Smooth muscle cell (in vitro differentiated cells): Measurements from ENCODE around the gene TK2. TPM values are rescaled to one million over a fixed set of nuclear protein-coding genes. Genes with fewer than 3 reads are reported as not detected.
A peak's percentile ranks its signal among the peaks of the same experiment; 100 is the strongest.

Experiments used
- DNase-seq: peaks from one replicate; lab custom pipeline; 2025; ENCODE audit not compliant: unreplicated experiment; lab: John Stamatoyannopoulos, UW
- H2AFZ ChIP-seq: fragments of 200-600 bp; sonication (generic); 2 replicates; pipeline ENCODE4 v1.6.0; 2016; ENCODE audit warnings: antibody characterized with exemption, low read depth, mild to moderate bottlenecking
- H3F3A ChIP-seq: fragments of 200-600 bp; sonication (generic); 2 replicates; pipeline ENCODE4 v1.6.0; 2017; ENCODE audit warnings: antibody characterized with exemption, low read depth
- H3K27ac ChIP-seq: fragments of 200-600 bp; sonication (generic); 2 replicates; pipeline ENCODE4 v1.5.1; 2016; ENCODE audit warnings: low read depth, mild to moderate bottlenecking
- H3K27me3 ChIP-seq: fragments of 200-600 bp; sonication (generic); 2 replicates; pipeline ENCODE4 v1.6.1; 2016; ENCODE audit warnings: low read depth, mild to moderate bottlenecking
- H3K36me3 ChIP-seq: fragments of 200-600 bp; sonication (generic); 2 replicates; pipeline ENCODE4 v1.5.1; 2016; ENCODE audit warnings: low read depth
- H3K4me1 ChIP-seq: fragments of 200-600 bp; sonication (generic); 2 replicates; pipeline ENCODE4 v1.5.1; 2016; ENCODE audit warnings: low read depth
- H3K4me2 ChIP-seq: fragments of 200-600 bp; sonication (generic); 2 replicates; pipeline ENCODE4 v1.6.0; 2016; ENCODE audit warnings: mild to moderate bottlenecking
- H3K4me3 ChIP-seq: fragments of 200-600 bp; sonication (generic); 2 replicates; pipeline ENCODE4 v1.5.1; 2016; ENCODE audit warnings: mild to moderate bottlenecking
- H3K79me2 ChIP-seq: fragments of 200-600 bp; sonication (generic); 2 replicates; pipeline ENCODE4 v1.6.0; 2016; ENCODE audit warnings: low read depth, mild to moderate bottlenecking
- H3K9ac ChIP-seq: fragments of 200-600 bp; sonication (generic); 2 replicates; pipeline ENCODE4 v1.6.0; 2016; ENCODE audit warnings: low read depth
- H3K9me3 ChIP-seq: fragments of 200-600 bp; sonication (generic); replicated peaks from 2 replicates; pipeline ENCODE4 v1.5.1; 2016; ENCODE audit warnings: low read depth
- H4K20me1 ChIP-seq: fragments of 200-600 bp; sonication (generic); 2 replicates; pipeline ENCODE4 v1.6.0; 2016; ENCODE audit warnings: low read depth
- WGBS: methylation state at CpG from one replicate; pipeline ENCODE4 v1.1.7; 2016; ENCODE audit warnings: low lambda C conversion rate; 5-methylcytosine and 5-hydroxymethylcytosine counted together
- polyA plus RNA-seq: library from polyadenylated mRNA; unstranded; fragments of >200 nt; fragmentation: Nextera tagmentation; extraction: Ambion mirVana; gene quantifications from 2 replicates; pipeline ENCODE4 v1.2.1, GENCODE V29; 2016
- total RNA-seq: library from RNA; depleted of rRNA; stranded (reverse); fragments of >200 nt; gene quantifications from 2 replicates; pipeline ENCODE4 v1.2.3, GENCODE V29; 2014
- TF ChIP-seq, protein P1 (sequence below): fragments of 200-600 bp; sonication (generic); IDR thresholded peaks from 2 replicates; pipeline ENCODE4 v1.5.1; 2017; ENCODE audit warnings: borderline replicate concordance, mild to moderate bottlenecking, antibody characterized with exemption; ENCODE audit not compliant: insufficient read depth, poor library complexity, severe bottlenecking

Gene TK2
- total and polyA plus RNA-seq, 2 experiments from 2014 or later = 7.3 to 9.7 TPM

DNA sequence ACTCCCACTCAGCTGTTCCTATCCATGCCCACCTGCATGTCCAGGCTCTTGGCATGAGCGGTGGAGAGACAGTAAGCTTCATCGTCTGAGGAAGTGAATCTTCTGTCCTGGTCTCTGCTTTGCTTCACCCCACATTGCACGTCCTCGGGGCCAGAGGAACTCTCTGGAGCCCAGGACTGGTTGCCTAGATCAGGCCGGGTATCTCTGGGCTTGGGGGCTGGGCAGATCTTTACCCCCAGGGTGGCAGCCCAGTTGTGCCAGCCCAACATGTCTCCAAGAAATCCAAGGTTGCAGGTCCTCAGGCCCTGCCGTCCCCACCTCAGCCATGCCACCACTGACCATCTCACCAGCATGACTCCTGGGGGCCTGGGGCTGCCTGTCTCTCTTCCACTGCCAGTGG, 64.5 kb downstream of the TK2 start:
- WGBS = 96% methylated on average over 6 of the region's 6 CpGs
- H2AFZ ChIP-seq = no peak overlapping the region

DNA sequence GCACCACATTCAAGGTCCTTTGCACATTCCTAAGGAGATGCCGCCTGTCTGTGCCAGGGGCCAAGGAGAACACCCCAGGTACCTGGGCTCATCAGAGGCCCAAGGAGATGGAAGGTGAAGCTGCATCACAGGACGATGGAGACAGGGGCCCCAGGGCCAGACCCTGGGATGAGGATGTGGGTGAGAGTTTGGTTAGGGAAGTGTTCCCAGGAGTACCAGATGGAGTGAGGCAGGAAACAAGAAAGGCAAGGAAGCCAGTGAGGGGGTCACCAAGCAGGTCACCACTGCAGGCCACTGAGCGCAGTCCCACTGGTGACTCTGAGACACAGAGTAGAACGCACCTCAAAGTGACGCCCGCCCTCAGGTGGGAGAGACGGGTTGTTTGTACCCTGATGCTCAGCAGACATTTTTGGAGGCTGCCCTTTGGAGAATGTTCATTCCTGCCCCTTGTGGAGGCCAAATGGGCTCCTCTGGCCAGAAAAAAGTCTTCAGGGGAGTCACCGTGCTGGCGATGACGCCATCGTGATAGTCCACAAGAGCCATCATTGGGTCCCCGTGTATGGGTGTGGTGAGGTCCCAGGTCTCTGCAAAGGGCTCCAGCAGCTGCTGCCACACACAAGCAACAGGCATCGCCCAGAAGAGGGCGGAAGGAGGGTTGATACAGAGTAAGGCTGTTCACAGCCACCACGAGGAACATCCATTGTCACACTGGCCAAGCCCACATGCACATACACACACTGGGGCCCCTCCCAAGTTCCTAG, 65.3 kb downstream of the TK2 start:
- H3K9me3 ChIP-seq = no peaks in the 10 kb centered on the region
- H3K79me2 ChIP-seq = no peaks in the 10 kb centered on the region
- H3K36me3 ChIP-seq = no peaks in the 10 kb centered on the region
- no peak overlapping the region for H3K27ac ChIP-seq
- DNase-seq = no peak
- no peaks in the 10 kb centered on the region for H3F3A ChIP-seq
- 93% methylated on average over 15 of the region's 15 CpGs for WGBS
- no peak overlapping the region for H3K4me3 ChIP-seq
- no peaks in the 10 kb centered on the region for H3K27me3 ChIP-seq
- H3K4me1 ChIP-seq = no peaks in the 10 kb centered on the region
- H2AFZ ChIP-seq = no peak overlapping the region
- H3K4me2 ChIP-seq = no peak overlapping the region
- no peaks in the 10 kb centered on the region for H4K20me1 ChIP-seq
- TF ChIP-seq, protein P1, sequence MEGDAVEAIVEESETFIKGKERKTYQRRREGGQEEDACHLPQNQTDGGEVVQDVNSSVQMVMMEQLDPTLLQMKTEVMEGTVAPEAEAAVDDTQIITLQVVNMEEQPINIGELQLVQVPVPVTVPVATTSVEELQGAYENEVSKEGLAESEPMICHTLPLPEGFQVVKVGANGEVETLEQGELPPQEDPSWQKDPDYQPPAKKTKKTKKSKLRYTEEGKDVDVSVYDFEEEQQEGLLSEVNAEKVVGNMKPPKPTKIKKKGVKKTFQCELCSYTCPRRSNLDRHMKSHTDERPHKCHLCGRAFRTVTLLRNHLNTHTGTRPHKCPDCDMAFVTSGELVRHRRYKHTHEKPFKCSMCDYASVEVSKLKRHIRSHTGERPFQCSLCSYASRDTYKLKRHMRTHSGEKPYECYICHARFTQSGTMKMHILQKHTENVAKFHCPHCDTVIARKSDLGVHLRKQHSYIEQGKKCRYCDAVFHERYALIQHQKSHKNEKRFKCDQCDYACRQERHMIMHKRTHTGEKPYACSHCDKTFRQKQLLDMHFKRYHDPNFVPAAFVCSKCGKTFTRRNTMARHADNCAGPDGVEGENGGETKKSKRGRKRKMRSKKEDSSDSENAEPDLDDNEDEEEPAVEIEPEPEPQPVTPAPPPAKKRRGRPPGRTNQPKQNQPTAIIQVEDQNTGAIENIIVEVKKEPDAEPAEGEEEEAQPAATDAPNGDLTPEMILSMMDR = no peak
- H3K9ac ChIP-seq = no peak overlapping the region

More for the DNA sequence above, 64.5 kb downstream of the TK2 start:
- no peaks in the 10 kb centered on the region for H3K36me3 ChIP-seq
- no peaks in the 10 kb centered on the region for H4K20me1 ChIP-seq
- TF ChIP-seq, protein P1 = no peak
- H3K4me3 ChIP-seq = no peak overlapping the region
- H3K27ac ChIP-seq = no peak overlapping the region
- H3K9ac ChIP-seq = no peak overlapping the region
- H3K4me1 ChIP-seq = no peaks in the 10 kb centered on the region
- H3K9me3 ChIP-seq = no peaks in the 10 kb centered on the region
- H3K27me3 ChIP-seq = no peaks in the 10 kb centered on the region
- DNase-seq = no peak
- H3K79me2 ChIP-seq = no peaks in the 10 kb centered on the region
- H3F3A ChIP-seq = no peaks in the 10 kb centered on the region
- H3K4me2 ChIP-seq = no peak overlapping the region

DNA sequence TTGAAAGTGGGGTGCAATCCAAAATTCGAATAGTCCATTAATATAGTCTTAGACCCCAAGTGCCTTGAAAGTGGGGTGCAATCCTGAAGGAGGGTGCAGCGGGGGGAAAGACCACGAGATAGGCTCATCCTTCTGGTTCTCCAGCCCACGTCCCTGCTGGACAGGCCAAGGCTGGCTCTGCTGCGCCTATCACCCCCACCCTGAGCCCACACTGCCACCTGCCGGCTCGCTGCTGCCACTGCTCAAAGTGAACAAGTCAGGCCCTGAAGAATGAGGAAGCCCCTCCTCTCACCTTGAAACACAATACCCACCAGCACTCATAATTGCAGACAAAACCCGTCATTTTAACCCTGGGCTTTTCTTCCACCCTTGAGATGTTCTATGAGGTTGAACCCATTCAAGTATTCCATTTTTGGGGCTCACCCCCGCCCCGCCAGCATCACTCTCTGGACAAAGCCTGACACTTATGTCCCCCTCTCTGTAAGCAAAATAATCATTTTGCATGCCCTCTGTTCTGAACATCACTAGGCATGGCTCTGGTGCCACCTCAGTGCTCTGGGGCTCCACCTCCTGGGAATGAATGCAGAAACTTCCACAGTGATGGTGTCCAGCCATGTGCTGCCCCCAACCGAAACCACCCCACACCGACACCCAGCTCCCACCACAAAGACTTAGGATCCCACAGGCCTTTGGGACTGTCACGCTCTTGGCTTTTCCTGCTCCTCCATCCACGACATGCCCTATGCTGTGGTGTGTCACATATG, 66.1 kb downstream of the TK2 start:
- Histone ChIP-seq H3K36me3 (no peaks in the 10 kb centered on the region), H3K9ac (no peak overlapping the region), H3K9me3 (no peaks in the 10 kb centered on the region), H3K27me3 (no peaks in the 10 kb centered on the region), H2AFZ (no peak overlapping the region), H4K20me1 (no peaks in the 10 kb centered on the region), H3K79me2 (no peaks in the 10 kb centered on the region), H3K4me2 (no peak overlapping the region), H3F3A (no peaks in the 10 kb centered on the region), H3K4me1 (no peaks in the 10 kb centered on the region), H3K4me3 (no peak overlapping the region), H3K27ac (no peak overlapping the region)
- 40% methylated on average over 14 of the region's 14 CpGs for WGBS
- peak; percentile 34 for DNase-seq
- TF ChIP-seq, protein P1 = peak; percentile 94
